Right renal cortex interstitium (tissue), 3 donors: ENCODE data around the gene SYMPK. TPM values are rescaled to one million over a fixed set of nuclear protein-coding genes. Genes with fewer than 3 reads are reported as not detected.

Source experiments
- DNase-seq, 3 donors: peaks; one replicate each; pipeline ENCODE4 v3.0.0-alpha.2; 2013; ENCODE audit warnings: low read depth in 3 of 3, low spot score in 2 of 3
- polyA plus RNA-seq, 3 donors: library from polyadenylated mRNA; unstranded; fragments of 120-200 nt; gene quantifications; one replicate each; pipeline ENCODE4 v1.2.1, GENCODE V29; 2013; ENCODE audit not compliant: insufficient read length in 3 of 3

Gene SYMPK
- polyA plus RNA-seq, 3 donors = 53.8 to 64.9 (median 54.5) TPM

DNA sequence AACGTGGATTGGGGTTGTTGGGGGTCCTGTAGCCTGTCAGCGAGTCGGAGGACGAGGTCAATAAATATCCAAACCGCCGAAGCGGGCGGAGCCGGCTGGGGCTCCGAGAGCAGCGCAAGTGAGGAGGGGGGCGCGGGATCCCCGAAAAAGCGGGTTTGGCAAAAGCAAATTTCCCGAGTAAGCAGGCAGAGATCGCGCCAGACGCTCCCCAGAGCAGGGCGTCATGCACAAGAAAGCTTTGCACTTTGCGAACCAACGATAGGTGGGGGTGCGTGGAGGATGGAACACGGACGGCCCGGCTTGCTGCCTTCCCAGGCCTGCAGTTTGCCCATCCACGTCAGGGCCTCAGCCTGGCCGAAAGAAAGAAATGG is 93.1 kb downstream of the SYMPK start:
- DNase-seq = no peak

DNA sequence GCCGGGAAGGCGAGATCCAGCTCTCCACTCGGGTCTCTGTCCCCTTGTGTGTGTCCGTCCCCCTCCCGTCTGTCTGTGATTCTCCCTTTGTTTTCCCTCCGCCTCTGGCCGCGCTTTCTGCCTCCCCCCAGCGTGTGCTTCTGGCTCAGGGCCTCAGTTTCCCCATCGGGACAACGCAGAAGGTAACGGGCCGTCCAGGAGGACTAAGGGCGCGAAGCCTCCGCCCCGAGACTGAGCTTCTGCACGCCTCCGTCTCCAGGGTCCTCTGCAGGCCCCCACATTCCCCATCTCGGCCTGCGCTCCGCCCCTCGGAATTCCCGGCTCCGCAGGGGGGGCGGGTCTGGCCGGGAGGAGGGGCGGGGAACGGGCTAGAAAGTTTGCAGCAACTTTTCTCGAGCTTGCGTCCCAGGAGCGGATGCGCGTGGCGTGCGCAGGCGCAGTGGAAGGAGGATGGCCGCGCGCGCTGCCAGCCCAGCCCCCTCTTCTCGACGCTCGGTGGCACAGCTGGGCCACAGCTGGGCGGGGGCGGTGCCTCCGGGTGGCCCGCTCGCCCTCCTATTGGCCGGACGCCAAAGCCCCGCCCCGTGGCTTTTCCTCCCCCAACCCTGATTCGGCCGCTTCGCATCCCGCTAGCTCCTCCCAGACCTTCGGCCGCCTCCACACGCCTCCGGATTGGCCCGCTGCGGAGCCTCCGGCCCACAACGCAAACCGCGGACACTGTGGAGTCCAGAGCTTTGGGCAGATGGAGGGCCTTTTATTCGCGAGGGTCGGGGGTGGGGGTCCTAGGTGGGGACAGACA is 93.8 kb downstream of the SYMPK start, which contains the start of gene SIX5:
TSS of gene SIX5 (minus strand) at position 269 of the 799 bp plus-strand sequence. CDS start 408 bp downstream, outside the sequence.
- peak; percentile 90 to 96 (median 94) for DNase-seq

DNA sequence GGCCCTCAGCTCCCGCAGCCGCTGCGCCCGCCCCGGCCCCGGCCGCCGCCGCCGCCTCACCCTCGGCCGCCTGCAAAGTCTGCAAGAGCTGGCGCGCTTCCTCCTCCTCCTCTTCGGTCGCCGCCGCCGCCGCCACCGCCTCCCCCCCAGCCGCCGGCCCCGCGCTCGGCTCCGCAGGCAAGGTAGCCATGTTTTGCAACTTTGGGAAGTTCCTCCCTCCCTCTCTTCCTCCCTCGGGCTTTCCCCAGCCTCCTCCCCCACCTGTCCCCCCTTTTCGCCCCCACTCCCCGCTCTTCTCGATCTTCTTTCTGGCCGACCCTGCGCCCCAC is 94.3 kb downstream of the SYMPK start:
- no peak for DNase-seq

DNA sequence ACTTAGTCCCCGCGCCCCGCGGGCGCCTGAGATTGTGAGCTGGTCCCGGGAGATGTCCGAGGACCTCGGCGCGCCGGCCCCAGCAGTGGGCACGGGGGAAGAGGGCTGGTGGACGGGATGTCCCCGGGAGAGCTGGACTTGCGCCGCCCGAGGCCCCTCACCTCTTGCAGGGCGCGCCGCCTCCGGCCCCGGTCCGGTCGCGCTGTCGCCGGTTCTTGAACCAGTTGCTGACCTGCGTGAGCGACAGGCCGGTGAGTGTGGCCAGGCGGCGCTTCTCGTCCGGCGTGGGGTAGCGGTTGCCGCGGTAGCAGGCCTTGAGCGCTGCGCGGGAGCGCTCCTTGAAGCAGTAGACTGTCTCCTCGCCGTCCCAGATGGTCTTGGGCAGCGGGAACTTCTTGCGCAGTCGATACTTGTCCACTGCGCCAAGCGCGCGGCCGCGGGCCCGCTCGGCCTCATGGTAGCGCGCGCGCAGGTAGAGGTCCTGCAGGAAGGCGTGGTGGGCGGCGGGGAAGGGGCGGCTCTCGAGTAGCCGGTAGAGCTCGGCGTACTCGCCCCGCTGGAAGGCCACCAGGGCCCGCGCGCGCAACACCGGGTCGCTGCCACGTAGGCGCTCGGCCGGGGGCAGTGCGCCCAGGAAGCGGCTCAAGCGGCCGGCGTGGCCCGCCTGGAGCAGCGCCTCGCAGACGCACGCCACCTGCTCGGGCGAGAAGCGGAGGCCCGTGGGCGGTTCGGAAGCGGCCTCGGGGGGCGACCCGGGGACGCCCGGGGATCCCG is 94.9 kb downstream of the SYMPK start:
- DNase-seq = no peak

- DNase-seq = peak; percentile 69 to 83 (median 78)
Measured at GRCh38 chr19:45767410-45767880, 95.5 kb downstream of the SYMPK start.

DNA sequence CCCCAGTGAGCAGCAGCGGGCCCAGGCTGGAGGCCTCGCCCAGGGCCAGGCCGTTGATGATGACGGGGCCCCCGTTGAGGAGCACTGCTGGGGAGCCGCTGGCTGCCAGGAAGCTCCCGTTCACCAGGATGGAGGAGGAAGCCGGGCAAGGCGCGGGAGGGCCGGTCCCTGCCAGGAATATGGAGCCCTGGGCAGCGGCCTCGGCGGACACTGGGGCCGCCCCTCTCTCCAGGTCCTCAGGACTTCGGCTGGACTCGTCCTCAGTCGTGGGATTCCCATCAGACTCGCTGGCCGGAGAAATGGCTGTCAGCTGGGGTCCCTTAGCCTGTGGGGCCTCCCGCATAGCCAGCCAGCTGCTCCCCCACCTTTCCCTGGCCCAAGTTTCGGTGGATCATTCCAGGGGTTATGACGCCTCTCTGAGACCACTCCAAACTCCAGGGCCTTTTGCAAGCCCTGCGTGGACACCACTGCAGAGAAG is 96.0 kb downstream of the SYMPK start:
- no peak for DNase-seq

- no peak for DNase-seq
Measured at GRCh38 chr19:45766296-45766868, 96.6 kb downstream of the SYMPK start.

DNA sequence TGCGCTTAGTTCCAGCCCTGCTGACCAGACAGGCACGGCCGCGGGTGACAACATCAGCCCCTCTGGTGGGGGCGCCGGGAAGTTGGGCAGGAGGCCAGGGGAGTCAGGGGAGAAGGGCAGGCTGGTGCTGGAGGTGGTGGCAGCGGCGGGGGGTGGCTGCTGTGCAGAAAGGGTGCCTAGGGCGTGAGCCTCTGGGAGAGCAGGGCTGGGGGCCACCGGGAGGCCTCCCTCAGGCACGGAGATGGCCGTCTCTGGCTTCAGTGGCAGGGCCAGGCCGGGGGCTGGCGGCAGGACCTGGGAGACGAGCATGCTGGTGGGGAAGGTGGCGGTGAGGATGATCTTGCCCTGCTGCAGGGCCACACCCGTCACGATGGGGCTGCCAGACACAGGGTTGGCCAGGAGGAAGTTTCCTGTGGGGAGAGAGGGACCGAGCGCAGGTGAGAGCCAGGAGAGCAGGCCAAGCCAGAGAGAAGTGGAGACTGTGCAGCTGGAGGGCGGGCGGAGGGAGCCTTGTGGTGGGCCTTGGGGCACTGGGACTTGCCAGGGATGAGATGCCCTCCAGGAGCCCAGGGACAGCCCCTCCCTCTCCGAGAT is 97.1 kb downstream of the SYMPK start:
- no peak for DNase-seq

Other genes starting within 250 kb of the SYMPK start
- 10 to 100 TPM; 17.1 to 20.6 (median 17.2) TPM for gene EML2, start 223.8 kb downstream of the SYMPK start, polyA plus RNA-seq
- gene GIPR, start 194.9 kb downstream of the SYMPK start, polyA plus RNA-seq = under 1 TPM; 0.28 to 0.47 (median 0.43) TPM
- gene SNRPD2, start 171.2 kb downstream of the SYMPK start, polyA plus RNA-seq = 100 to 1,000 TPM; 326 to 373 (median 358) TPM
- gene QPCTL, start 170.5 kb downstream of the SYMPK start, polyA plus RNA-seq = 1 to 10 TPM; 7.1 to 7.6 (median 7.5) TPM
- gene FBXO46, start 132.3 kb downstream of the SYMPK start, polyA plus RNA-seq = 10 to 100 TPM in 2 of 3 donors, 1 to 10 TPM in 1; 9.6 to 11.8 (median 11.7) TPM
- not detected for gene MEIOSIN, start 129.7 kb downstream of the SYMPK start, polyA plus RNA-seq
- 10 to 100 TPM; 12.1 to 14.4 (median 12.8) TPM for gene SIX5, start 93.9 kb downstream of the SYMPK start, polyA plus RNA-seq
- 10 to 100 TPM; 31.5 to 37.5 (median 35.4) TPM for gene DMPK, start 80.7 kb downstream of the SYMPK start, polyA plus RNA-seq
- gene DMWD, start 70.3 kb downstream of the SYMPK start, polyA plus RNA-seq = 10 to 100 TPM; 21.6 to 25.8 (median 23.8) TPM
- gene RSPH6A, start 47.8 kb downstream of the SYMPK start, polyA plus RNA-seq = not detected
- under 1 TPM; 0.30 to 0.39 (median 0.36) TPM for gene FOXA3, start 1.2 kb upstream of the SYMPK start, polyA plus RNA-seq
- 10 to 100 TPM; 14.0 to 18.6 (median 15.8) TPM for gene IRF2BP1, start 23.0 kb upstream of the SYMPK start, polyA plus RNA-seq
- 1 to 10 TPM; 2.8 to 3.8 (median 3.1) TPM for gene MYPOP, start 39.5 kb upstream of the SYMPK start, polyA plus RNA-seq
- gene NANOS2, start 51.6 kb upstream of the SYMPK start, polyA plus RNA-seq = not detected
- gene NOVA2, start 110.7 kb upstream of the SYMPK start, polyA plus RNA-seq = 1 to 10 TPM; 2.8 to 4.1 (median 2.9) TPM
- 10 to 100 TPM in 2 of 3 donors, 1 to 10 TPM in 1; 9.6 to 10.7 (median 10.5) TPM for gene CCDC61, start 132.3 kb upstream of the SYMPK start, polyA plus RNA-seq
- under 1 TPM in 2 of 3 donors, not detected in 1; 0.29 to 0.67 TPM for gene PGLYRP1, start 159.9 kb upstream of the SYMPK start, polyA plus RNA-seq
- gene IGFL4, start 177.9 kb upstream of the SYMPK start, polyA plus RNA-seq = under 1 TPM; 0.06 to 0.35 (median 0.17) TPM